ENCODE data around the gene NAIP.
"Not testable (repeated sequence)": the region's sequence is repeated elsewhere in the genome, so short reads cannot be mapped to it uniquely, and the experiment has no call there.

GRCh38 chr5:71044808-71045207 lies 19.7 kb upstream of the NAIP start:
- TF ChIP-seq CTCF (conservative IDR thresholded peaks at IDR 0.05); EZH2 (IDR thresholded peaks at IDR 0.05; ENCODE audit: low read depth): not testable (repeated sequence)
